ENCODE results near the gene TXLNB.
A peak's percentile ranks its signal among the peaks of the same experiment; 100 is the strongest.
"Not testable (repeated sequence)": the region's sequence is repeated elsewhere in the genome, so short reads cannot be mapped to it uniquely, and the experiment has no call there.

TXLNB gene

DNA sequence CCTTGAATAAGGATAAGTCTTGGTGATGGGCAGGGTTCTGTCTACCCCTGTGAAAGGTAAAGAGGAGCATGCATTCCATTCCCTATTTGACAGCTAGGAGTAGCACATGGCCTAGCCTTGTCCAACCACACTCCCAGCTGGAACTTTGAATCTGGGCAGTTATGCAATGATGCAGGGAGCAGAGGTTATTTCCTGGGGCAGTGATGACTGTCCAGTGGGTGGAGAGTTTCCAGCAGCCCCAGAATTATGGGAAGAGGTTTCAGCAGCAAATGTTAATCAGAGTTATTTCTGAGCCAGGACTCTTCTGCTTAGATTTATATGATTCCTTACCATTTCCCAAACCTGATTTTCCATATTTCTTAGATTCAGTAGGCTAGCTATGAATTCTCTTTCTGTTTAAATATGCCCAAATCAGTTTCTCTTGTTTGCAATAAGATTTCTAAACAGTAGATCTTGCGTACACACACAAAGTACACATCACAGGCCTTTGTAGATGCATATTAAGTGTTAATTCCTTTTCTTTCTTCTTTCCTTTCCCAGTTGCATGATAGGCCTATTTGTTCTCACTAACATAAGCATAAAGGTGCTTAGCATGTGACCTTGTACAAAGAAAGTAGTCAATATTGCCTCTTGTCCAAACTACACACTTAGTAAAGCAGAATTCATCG lies 17.3 kb upstream of the TXLNB start:
- no peak for DNase-seq

DNA sequence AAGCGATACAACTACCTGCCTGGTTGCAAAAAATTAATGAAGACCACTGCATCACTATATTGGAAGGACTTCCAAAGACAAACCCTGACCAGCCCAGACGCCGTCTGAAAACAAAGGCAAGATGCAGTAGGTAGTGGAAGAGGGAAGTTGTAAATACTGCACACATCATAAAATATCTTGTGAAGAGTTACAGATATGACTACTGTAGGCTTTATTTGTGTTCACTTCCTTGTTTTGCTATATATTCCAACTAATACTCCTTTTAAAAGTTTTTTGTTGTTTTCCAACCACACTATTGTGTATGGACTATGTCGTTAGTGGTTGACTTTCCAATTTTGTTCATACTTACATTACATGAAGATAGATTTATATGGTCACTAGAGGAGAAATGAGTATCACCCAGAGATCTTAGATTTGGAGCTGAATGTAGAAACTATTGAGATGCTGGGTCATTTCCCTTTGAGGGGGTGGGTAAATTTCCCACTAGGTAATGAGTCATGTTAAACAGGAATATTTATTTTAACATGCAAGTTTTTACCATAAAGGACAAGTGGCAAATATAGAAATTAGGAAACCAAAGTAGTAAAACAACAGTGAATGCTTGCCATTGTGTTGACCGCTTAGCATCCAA lies 16.6 kb upstream of the TXLNB start:
- DNase-seq = no peak

GRCh38 chr6:139306291-139306981 lies 14.6 kb upstream of the TXLNB start:
- no peak for DNase-seq

GRCh38 chr6:139303185-139303584 lies 11.4 kb upstream of the TXLNB start:
- DNase-seq = no peak

GRCh38 chr6:139297921-139298320 lies 6.1 kb upstream of the TXLNB start:
- DNase-seq = no peak

GRCh38 chr6:139296927-139297326 lies 5.1 kb upstream of the TXLNB start:
- DNase-seq = no peak

GRCh38 chr6:139295901-139296300 lies 4.1 kb upstream of the TXLNB start:
- no peak for DNase-seq

DNA sequence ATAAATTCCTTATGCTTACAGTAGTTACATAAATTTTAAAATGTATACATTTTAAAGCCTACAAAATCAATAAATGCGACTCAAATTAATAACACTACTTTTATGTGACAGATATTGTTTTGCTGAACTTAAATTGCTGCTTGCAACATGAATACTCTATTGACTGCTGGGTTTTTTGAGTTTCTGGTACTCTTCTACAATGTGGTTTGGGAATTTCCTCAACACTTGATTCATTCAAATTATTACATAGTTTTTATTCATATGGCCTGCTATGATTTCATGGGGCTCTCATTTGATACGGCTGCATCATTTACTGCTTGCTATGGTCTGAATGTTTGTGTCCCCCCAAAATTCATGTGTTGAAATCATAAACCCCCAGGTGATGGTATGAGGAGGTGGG lies 2.3 kb upstream of the TXLNB start:
- DNase-seq = no peak

GRCh38 chr6:139293230-139293629 lies 1.4 kb upstream of the TXLNB start:
- DNase-seq = not testable (repeated sequence)

- peak; percentile 9 for DNase-seq
These were observed 949 bp downstream of the TXLNB start for GRCh38 chr6:139290787-139291311.

DNA sequence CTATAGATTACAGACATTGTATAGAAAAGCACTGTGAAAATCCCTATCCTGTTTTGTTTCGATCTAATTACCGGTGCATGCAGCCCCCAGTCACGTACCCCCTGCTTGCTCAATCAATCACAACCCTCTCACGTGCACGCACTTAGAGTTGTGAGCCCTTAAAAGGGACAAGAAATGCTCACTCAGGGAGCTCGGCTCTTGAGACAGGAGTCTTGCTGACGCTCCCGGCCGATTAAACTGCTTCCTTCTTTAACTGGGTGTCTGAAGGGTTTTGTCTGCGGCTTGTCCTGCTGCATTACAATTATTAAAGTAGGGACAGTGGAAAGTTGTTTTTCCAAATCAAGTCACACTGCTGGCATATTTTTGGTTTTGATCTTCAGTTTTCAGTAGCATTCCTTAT lies 2.6 kb downstream of the TXLNB start:
- DNase-seq = no peak

- DNase-seq = no peak
These were observed 3.2 kb downstream of the TXLNB start for GRCh38 chr6:139288496-139289040.

GRCh38 chr6:139287868-139288267 lies 3.9 kb downstream of the TXLNB start:
- DNase-seq = no peak

- not testable (repeated sequence) for DNase-seq
These were observed 5.4 kb downstream of the TXLNB start for GRCh38 chr6:139286438-139286837.

DNA sequence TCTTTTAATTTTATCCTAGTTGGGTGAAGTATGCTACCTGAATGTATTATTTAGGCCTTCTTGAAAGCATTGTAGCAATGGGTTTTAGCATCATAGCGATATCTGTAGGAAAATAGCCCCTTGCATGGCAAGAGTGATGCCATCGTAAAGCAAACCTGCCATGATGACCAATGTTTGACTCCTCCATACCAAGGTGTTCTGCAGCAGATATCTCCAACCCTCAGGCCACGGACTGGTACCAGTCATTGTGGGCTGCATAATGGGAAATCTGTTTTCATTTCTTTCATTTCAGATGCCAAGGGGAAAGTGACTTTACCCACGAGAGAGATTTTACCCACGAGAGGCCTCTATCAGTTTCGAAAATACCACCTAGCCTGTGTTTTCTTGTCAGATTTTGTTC lies 6.2 kb downstream of the TXLNB start:
- DNase-seq = no peak

DNA sequence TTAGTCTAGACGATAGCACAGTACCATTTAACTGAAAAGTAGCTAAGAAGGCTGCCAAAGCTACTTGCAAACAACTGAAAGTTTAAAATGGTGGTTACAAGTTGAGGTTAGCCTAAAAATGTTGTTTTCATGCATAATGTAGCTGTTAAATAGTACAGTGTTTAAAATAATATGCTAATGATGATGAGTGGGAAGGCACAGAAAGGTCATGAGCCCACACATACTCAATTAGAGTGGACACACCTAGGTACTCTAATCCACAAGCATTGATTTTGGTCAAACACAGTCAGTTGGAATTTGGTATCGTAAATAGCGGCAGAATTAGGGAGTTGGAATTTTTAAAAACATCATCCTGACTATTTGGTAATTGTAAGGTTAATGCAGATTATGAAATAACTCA lies 7.0 kb downstream of the TXLNB start:
- no peak for DNase-seq

DNA sequence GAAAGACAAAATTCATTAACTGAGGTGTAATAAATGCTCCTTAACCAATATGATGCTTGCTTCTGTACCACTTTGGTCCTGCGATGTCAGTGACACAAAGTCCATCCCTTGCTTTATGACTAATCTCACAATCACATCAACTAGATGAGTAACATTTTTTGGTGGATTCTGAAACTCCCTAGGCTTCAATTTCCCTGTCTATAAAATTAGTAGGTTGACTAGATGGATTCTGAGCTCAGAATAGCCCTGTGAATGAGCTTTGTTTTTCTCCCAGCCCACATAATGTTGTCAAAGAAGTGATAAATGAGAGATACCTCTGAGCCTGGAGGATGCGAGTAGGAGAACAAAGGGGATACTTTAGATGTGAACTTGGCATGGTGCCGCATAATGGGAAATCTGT lies 9.1 kb downstream of the TXLNB start:
- no peak for DNase-seq

GRCh38 chr6:139278190-139278589 lies 13.6 kb downstream of the TXLNB start:
- no peak for DNase-seq

DNA sequence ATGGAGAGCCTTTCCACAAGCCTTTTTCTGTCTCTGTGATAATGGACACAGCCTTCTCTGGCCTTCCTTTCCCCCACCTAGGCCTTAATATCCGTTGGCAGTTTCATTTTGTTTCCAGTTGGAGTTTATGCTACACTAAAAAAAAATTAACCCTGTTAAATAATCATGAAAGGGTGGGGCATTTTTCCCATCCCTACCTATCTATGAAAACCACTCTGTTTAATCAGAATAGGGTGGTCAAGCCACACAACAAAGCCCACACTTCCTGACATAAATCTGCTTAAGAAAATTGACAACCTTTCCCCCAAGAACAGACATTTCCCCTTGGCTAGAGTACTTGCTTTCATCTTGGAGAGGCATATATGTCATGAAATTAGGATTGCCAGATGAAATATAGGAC lies 14.2 kb downstream of the TXLNB start:
- DNase-seq = no peak

- no peak for DNase-seq
These were observed 14.6 kb downstream of the TXLNB start for GRCh38 chr6:139277161-139277560.

- no peak for DNase-seq
These were observed 16.3 kb downstream of the TXLNB start for GRCh38 chr6:139275279-139276055.

DNA sequence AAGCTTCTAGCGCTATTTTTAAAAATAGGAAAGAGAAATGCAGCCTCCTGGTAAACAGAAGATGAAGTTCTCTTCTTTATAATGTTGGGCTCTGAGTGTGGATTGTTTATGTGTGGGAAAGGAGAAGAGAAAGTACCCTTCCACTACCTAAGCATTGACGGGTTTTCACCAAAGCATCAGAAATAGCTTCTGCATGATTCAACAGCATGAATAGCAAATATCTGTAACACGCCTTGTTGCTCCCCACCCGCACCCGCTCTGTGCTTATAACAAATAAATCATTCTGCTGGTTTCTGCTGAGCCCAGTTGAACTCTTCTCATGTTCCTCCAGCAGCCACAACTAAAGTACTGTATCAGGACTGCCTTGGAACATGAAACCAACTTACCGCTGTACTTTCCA lies 20.7 kb downstream of the TXLNB start:
- no peak for DNase-seq

DNA sequence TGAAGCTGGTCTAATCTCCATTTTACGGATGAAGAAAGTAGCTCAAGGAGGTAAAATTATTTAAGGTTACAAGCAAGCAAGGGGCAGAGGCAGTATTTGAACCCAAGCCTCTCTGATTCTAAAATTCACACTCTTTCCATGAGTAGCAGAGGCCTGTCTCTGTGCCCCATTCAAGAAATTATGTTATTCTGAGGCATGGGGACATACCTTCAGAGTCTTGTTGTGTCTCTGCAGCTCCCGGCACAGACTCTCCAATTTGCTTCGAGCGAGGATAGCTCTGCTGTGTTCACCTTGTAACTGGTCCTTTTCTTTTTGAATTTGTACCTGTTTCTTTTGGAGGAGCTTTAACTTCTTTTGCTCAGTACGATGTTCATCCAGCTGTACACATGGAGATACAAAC lies 21.5 kb downstream of the TXLNB start:
- DNase-seq = no peak
